Kidney (tissue), 14 donors: ENCODE results near the gene GPR18. TPM values are rescaled to one million over a fixed set of nuclear protein-coding genes. Genes with fewer than 3 reads are reported as not detected.

Experiments used
- DNase-seq, 5 donors: peaks; one replicate each; pipeline ENCODE4 v3.0.0-alpha.2; 2013 to 2020
- FAIRE-seq: peaks from 2 replicates; lab custom pipeline; 2012; peaks lifted over from hg19 to GRCh38; lab: Jason Lieb, UNC
- H3K27ac ChIP-seq, 2 donors: one replicate each; pipeline ENCODE4 v1.7.0; 2013; ENCODE audit warnings: low read depth in 2 of 2, low read length in 2 of 2, inconsistent platforms in 1 of 2
- H3K27me3 ChIP-seq: one replicate; pipeline ENCODE4 v1.7.1; 2013; ENCODE audit warnings: low read length, inconsistent platforms; ENCODE audit not compliant: control insufficient read depth, insufficient read depth
- H3K36me3 ChIP-seq, 3 donors: one replicate each; pipeline versions ENCODE4 v1.7.0 to v1.7.1; 2013; ENCODE audit warnings: low read length in 3 of 3, control low read depth in 1 of 3, inconsistent platforms in 1 of 3; ENCODE audit not compliant: insufficient read depth in 3 of 3, control insufficient read depth in 2 of 3
- H3K4me1 ChIP-seq, 3 donors: one replicate each; pipeline versions ENCODE4 v1.7.0 to v1.7.1; 2013; ENCODE audit warnings: low read length in 3 of 3, inconsistent platforms in 1 of 3, low read depth in 1 of 3; ENCODE audit not compliant: control insufficient read depth in 2 of 3, insufficient read depth in 2 of 3
- H3K4me3 ChIP-seq, 3 donors: one replicate each; pipeline versions ENCODE4 v1.7.0 to v1.8.1; 2013; ENCODE audit warnings: low read length in 3 of 3, control low read depth in 1 of 3, inconsistent platforms in 1 of 3
- H3K9ac ChIP-seq, 3 donors: one replicate each; pipeline versions ENCODE4 v1.7.0 to v1.7.1; 2013; ENCODE audit warnings: low read length in 3 of 3, control low read depth in 1 of 3, inconsistent platforms in 1 of 3
- H3K9me3 ChIP-seq, 3 donors: one replicate each; pipeline versions ENCODE4 v1.7.0 to v1.7.1; 2013; ENCODE audit warnings: low read length in 3 of 3, control low read depth in 1 of 3, inconsistent platforms in 1 of 3; ENCODE audit not compliant: control insufficient read depth in 2 of 3, insufficient read depth in 1 of 3
- intact Hi-C: fragments of 100-400 bp; cut with DNase I; formaldehyde crosslinking; loops from one replicate; pipeline ENCODE4 v1.11.1; 2022
- polyA plus RNA-seq: library from polyadenylated mRNA; stranded (reverse); fragments of 350-450 nt; fragmentation: Illumina TruSeq; extraction: RNeasy Lipid Tissue Mini Kit (QIAGEN cat#74804); gene quantifications from one replicate; pipeline ENCODE4 v1.2.3, GENCODE V29; 2014; ENCODE audit warnings: low read depth, low replicate concordance; ENCODE audit not compliant: insufficient read depth
- total RNA-seq: library from RNA; stranded (reverse); fragmentation: NEBNext Ultra II Directional; extraction: Animal tissue kit (Norgen Biotek cat#: 25700); gene quantifications from one replicate; pipeline ENCODE4 v1.2.1, GENCODE V29; 2021
- TF ChIP-seq, protein P1 (sequence below): IDR thresholded peaks from 3 replicates; pipeline ENCODE4 v1.5.1; 2012; ENCODE audit warnings: mild to moderate bottlenecking, moderate library complexity, borderline replicate concordance; ENCODE audit not compliant: insufficient read depth; ENCODE audit errors: extremely low read depth
- donor health status: control.
- donor health status: control.
- donor health status: control.
- donor health status: control.
- donor health status: control.
- donor health status: DM: yes; HTN: yes; CAD: no.
- donor health status: Normal renal cell carcinoma (clear cell type).

The GPR18 gene
- total and polyA plus RNA-seq, 2 donors from 2014 or later = 0.88 TPM; not detected in 1

DNA sequence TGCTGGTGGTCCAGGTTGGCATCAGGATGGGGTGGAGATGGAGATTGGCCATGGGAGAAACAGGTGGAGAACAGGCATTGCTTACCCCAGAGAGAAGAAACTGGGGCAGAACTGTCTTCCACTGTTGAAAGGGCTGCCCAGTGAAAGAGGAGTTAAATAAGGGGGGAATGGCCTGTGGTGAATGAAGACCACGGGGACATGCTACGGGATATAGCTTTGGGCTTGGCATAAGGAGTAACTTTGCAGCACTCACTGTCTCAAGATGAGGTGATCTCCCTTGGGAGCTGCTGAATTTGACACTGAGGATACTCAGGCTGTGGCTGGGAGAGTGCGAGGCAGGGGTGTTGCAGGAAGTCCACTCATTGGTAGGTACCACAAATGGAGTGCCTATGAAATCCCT lies 10.6 kb upstream of the GPR18 start:
- DNase-seq (no peak), FAIRE-seq (no peak)
- TF ChIP-seq, protein P1, sequence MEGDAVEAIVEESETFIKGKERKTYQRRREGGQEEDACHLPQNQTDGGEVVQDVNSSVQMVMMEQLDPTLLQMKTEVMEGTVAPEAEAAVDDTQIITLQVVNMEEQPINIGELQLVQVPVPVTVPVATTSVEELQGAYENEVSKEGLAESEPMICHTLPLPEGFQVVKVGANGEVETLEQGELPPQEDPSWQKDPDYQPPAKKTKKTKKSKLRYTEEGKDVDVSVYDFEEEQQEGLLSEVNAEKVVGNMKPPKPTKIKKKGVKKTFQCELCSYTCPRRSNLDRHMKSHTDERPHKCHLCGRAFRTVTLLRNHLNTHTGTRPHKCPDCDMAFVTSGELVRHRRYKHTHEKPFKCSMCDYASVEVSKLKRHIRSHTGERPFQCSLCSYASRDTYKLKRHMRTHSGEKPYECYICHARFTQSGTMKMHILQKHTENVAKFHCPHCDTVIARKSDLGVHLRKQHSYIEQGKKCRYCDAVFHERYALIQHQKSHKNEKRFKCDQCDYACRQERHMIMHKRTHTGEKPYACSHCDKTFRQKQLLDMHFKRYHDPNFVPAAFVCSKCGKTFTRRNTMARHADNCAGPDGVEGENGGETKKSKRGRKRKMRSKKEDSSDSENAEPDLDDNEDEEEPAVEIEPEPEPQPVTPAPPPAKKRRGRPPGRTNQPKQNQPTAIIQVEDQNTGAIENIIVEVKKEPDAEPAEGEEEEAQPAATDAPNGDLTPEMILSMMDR = no peak
- H3K4me1 ChIP-seq = peaks cover 0 to 5% (median 0%) of the 10 kb centered on the region in 3 donors
- no peak overlapping the region for H3K27ac ChIP-seq
- H3K9me3 ChIP-seq = peaks cover 0 to 7% (median 2%) of the 10 kb centered on the region in 3 donors
- no peak overlapping the region for H3K4me3 ChIP-seq
- H3K9ac ChIP-seq = no peak overlapping the region
- intact Hi-C loops = loop anchor here (5.0 to 10.0 kb wide), 2 partner anchors 94 to 168 kb away; no protein-coding TSS in a partner anchor
- H3K36me3 ChIP-seq = no peaks in the 10 kb centered on the region
- no peaks in the 10 kb centered on the region for H3K27me3 ChIP-seq

DNA sequence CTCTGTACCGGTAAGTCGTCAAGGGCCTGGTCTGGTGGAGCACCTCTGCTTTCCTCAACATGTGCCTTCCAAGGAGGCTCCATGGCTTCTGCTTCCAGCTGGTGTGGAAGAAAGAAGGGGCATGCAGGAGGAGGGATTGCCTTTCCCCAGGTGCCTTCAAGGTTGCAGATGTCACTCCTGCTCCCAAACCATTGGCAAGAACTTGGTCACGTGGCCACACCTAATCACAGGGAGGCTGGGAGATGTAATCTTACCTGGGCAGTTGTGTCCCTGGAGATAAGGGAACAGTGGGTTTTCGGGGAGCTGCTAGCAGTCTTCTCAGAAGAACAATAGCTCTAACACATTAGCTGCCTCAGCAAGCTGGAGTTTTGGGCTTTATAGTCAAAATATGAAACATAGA lies 9.7 kb upstream of the GPR18 start:
- peaks cover 0 to 5% (median 0%) of the 10 kb centered on the region in 3 donors for H3K4me1 ChIP-seq
- peaks cover 0 to 7% (median 2%) of the 10 kb centered on the region in 3 donors for H3K9me3 ChIP-seq
- TF ChIP-seq, protein P1 = no peak
- FAIRE-seq (no peak), DNase-seq (no peak)
- no peaks in the 10 kb centered on the region for H3K36me3 ChIP-seq
- H3K27ac ChIP-seq = no peak overlapping the region
- H3K4me3 ChIP-seq = no peak overlapping the region
- no peak overlapping the region for H3K9ac ChIP-seq
- intact Hi-C loops = loop anchor here (5.0 to 10.0 kb wide), 2 partner anchors 93 to 169 kb away; no protein-coding TSS in a partner anchor
- no peaks in the 10 kb centered on the region for H3K27me3 ChIP-seq

DNA sequence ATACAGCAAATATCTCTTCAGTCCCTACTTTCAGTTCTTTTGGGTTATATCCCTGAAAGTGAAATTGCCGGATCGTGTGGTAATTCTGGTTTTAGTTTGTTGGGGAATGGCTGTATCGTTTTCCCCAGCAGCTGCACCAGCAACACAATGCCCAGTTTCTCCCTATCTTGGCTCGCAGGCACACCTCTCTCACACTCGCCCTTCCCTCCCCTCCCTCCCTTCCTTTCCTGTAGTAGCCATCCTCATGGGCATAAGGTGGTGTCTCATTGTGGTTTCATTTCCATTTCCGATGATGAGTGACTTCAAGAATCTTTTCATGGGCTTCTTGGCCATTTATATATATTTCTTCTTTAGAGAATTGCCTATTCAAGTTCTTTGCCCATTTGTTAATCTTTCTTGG lies 8.6 kb upstream of the GPR18 start:
- Histone ChIP-seq H3K9me3 (no peaks in the 10 kb centered on the region), H3K4me3 (no peak overlapping the region), H3K27ac (no peak overlapping the region), H3K4me1 (peaks cover 0 to 5% (median 0%) of the 10 kb centered on the region in 3 donors), H3K27me3 (no peaks in the 10 kb centered on the region), H3K36me3 (no peaks in the 10 kb centered on the region), H3K9ac (no peak overlapping the region)
- no peak for DNase-seq
- intact Hi-C loops = loop anchor here (5.0 to 10.0 kb wide), 2 partner anchors 92 to 170 kb away; no protein-coding TSS in a partner anchor
- TF ChIP-seq, protein P1 = no peak
- FAIRE-seq = no peak
